NCI-H146 treated with DMSO at 0.1 percent for 48 hours (cell line): ENCODE results near the gene GPER1.
"Not testable (repeated sequence)": the region's sequence is repeated elsewhere in the genome, so short reads cannot be mapped to it uniquely, and the experiment has no call there.

Source experiments
- DNase-seq: peaks from one replicate; lab custom pipeline; 2025; ENCODE audit not compliant: unreplicated experiment; lab: John Stamatoyannopoulos, UW

The GPER1 gene

GRCh38 chr7:1068013-1068412 lies 19.9 kb upstream of the GPER1 start:
- DNase-seq, result no peak

- DNase-seq, result no peak
Measured at GRCh38 chr7:1068619-1069018, 19.3 kb upstream of the GPER1 start.

- DNase-seq, result no peak
Measured at GRCh38 chr7:1070544-1071011, 17.3 kb upstream of the GPER1 start.

GRCh38 chr7:1071731-1072254 lies 16.1 kb upstream of the GPER1 start:
- no peak for DNase-seq

- no peak for DNase-seq
Measured at GRCh38 chr7:1073142-1073977, 14.6 kb upstream of the GPER1 start.

- DNase-seq, result not testable (repeated sequence)
Measured at GRCh38 chr7:1074018-1074417, 13.9 kb upstream of the GPER1 start.

GRCh38 chr7:1074593-1075431 lies 13.1 kb upstream of the GPER1 start:
- no peak for DNase-seq

- no peak for DNase-seq
Measured at GRCh38 chr7:1076184-1077072, 11.5 kb upstream of the GPER1 start.

GRCh38 chr7:1078519-1078918 lies 9.4 kb upstream of the GPER1 start:
- DNase-seq, result no peak

- no peak for DNase-seq
Measured at GRCh38 chr7:1078985-1079384, 8.9 kb upstream of the GPER1 start.

- no peak for DNase-seq
Measured at GRCh38 chr7:1079546-1079945, 8.4 kb upstream of the GPER1 start.

- no peak for DNase-seq
Measured at GRCh38 chr7:1080252-1080920, 7.5 kb upstream of the GPER1 start.

GRCh38 chr7:1080921-1081255 lies 7.0 kb upstream of the GPER1 start:
- DNase-seq, result no peak

- DNase-seq, result no peak
Measured at GRCh38 chr7:1081336-1081735, 6.6 kb upstream of the GPER1 start.

- DNase-seq, result peak; percentile 89
Measured at GRCh38 chr7:1081931-1082401, 5.9 kb upstream of the GPER1 start.

- no peak for DNase-seq
Measured at GRCh38 chr7:1083729-1084657, 3.9 kb upstream of the GPER1 start.

GRCh38 chr7:1085266-1085665 lies 2.6 kb upstream of the GPER1 start:
- DNase-seq, result no peak

- DNase-seq, result no peak
Measured at GRCh38 chr7:1085910-1086421, 1.9 kb upstream of the GPER1 start.
